GM12878 (cell line): ENCODE results near the gene MYO6. TPM values are rescaled to one million over a fixed set of nuclear protein-coding genes. Genes with fewer than 3 reads are reported as not detected.

Source experiments
- ATAC-seq: fragments of 200-7000 bp; cut with Tn5 transposase; 3 replicates; pipeline ENCODE4 v1.9.1; 2020; ENCODE audit warnings: mild to moderate bottlenecking, moderate library complexity
- BruUV-seq: library from RNA; stranded (reverse); fragments of 400-500 nt; replicated peaks from 2 replicates; lab custom pipeline; 2021; lab: Mats Ljungman, UMichigan
- CTCF ChIA-PET: fragments of 300-600 bp; sonication (Branson Sonifier 250); formaldehyde crosslinking; extraction: SDS; loops from one replicate; lab custom pipeline; 2021; ENCODE audit warnings: inconsistent platforms; lab: Yijun Ruan, JAX
- POLR2A ChIA-PET: fragments of 350-600 bp; formaldehyde crosslinking; extraction: SDS; loops from one replicate; lab custom pipeline; 2021; ENCODE audit warnings: inconsistent platforms; lab: Charles Lee
- RAD21 ChIA-PET: fragments of 300-600 bp; sonication (Branson Sonifier 250); formaldehyde crosslinking; loops from one replicate; lab custom pipeline; 2023; ENCODE audit warnings: antibody characterized with exemption; ENCODE audit not compliant: unreplicated experiment; lab: Charles Lee
- SMC1A ChIA-PET: fragments of 300-600 bp; sonication (Branson Sonifier 250); formaldehyde crosslinking; loops from one replicate; lab custom pipeline; 2023; ENCODE audit not compliant: unreplicated experiment, uncharacterized antibody; lab: Charles Lee
- DNase-seq: peaks from one replicate; pipeline ENCODE4 v3.0.0-alpha.2; 2011; ENCODE audit warnings: low read depth, low spot score
- FAIRE-seq: peaks from 3 replicates; lab custom pipeline; 2011; peaks lifted over from hg19 to GRCh38; lab: Jason Lieb, UNC
- H2AFZ ChIP-seq: 2 replicates; pipeline ENCODE4 v1.6.0; 2011; ENCODE audit warnings: low read depth, low read length, control low read depth; ENCODE audit not compliant: control insufficient read depth
- H3K27ac ChIP-seq: 2 replicates; pipeline ENCODE4 v1.5.1; 2011; ENCODE audit warnings: control low read depth; ENCODE audit not compliant: control insufficient read depth, insufficient read depth
- H3K27me3 ChIP-seq, 2 experiments: replicated peaks in 1 of 2; 2 replicates each; pipeline versions ENCODE4 v1.6.0 to v1.6.1; 2011; ENCODE audit warnings: low read length in 1 of 2; ENCODE audit not compliant: control insufficient read depth in 2 of 2, insufficient read depth in 2 of 2
- H3K36me3 ChIP-seq, 2 experiments: 2 replicates each; pipeline ENCODE4 v1.5.1; 2011; ENCODE audit warnings: low read length in 1 of 2; ENCODE audit not compliant: control insufficient read depth in 2 of 2, insufficient read depth in 2 of 2
- H3K4me1 ChIP-seq: 2 replicates; pipeline ENCODE4 v1.6.1; 2011; ENCODE audit warnings: mild to moderate bottlenecking, low read length, moderate library complexity, mixed read lengths; ENCODE audit not compliant: control insufficient read depth, insufficient read depth
- H3K4me2 ChIP-seq: 2 replicates; pipeline ENCODE4 v1.6.0; 2011; ENCODE audit warnings: control low read depth; ENCODE audit not compliant: control insufficient read depth, insufficient read depth
- H3K4me3 ChIP-seq: fragments of 200-600 bp; sonication (generic); 2 replicates; pipeline ENCODE4 v1.5.1; 2016
- H3K79me2 ChIP-seq: 2 replicates; pipeline ENCODE4 v1.6.0; 2011; ENCODE audit warnings: low read length; ENCODE audit not compliant: control insufficient read depth, insufficient read depth
- H3K9ac ChIP-seq: 2 replicates; pipeline ENCODE4 v1.8.0; 2011; ENCODE audit warnings: low read length, control low read depth, mixed read lengths; ENCODE audit not compliant: control insufficient read depth, insufficient read depth
- H3K9me3 ChIP-seq: replicated peaks from 3 replicates; pipeline ENCODE4 v1.5.1; 2011; ENCODE audit warnings: mild to moderate bottlenecking, low read length; ENCODE audit not compliant: control insufficient read depth, insufficient read depth
- H4K20me1 ChIP-seq: 2 replicates; pipeline ENCODE4 v1.6.0; 2011; ENCODE audit not compliant: control insufficient read depth, insufficient read depth
- BCL3 ChIP-seq: IDR thresholded peaks from 2 replicates; pipeline ENCODE4 v1.6.1; 2011; ENCODE audit warnings: borderline replicate concordance, low read depth, mild to moderate bottlenecking, moderate library complexity, low read length; ENCODE audit not compliant: insufficient read depth, poor library complexity, severe bottlenecking
- BHLHE40 ChIP-seq, 2 experiments: fragments of 450-650 bp in 1 of 2; IDR thresholded peaks; 2 replicates each; pipeline ENCODE4 v1.6.1; 2011 to 2017; ENCODE audit warnings: low read depth in 2 of 2, borderline replicate concordance in 1 of 2, improper control_type of control experiment in 1 of 2, low read length in 1 of 2, mild to moderate bottlenecking in 1 of 2
- HCFC1 ChIP-seq: fragments of 150-350 bp; IDR thresholded peaks from 2 replicates; pipeline ENCODE4 v1.6.1; 2014; ENCODE audit warnings: low read length
- HDAC6 ChIP-seq: fragments of 200-600 bp; sonication (generic); IDR thresholded peaks from one replicate; pipeline ENCODE4 v1.8.0; 2017; ENCODE audit warnings: antibody characterized with exemption; ENCODE audit not compliant: unreplicated experiment
- IKZF2 ChIP-seq, 2 experiments: fragments of 450-650 bp; IDR thresholded peaks; 2 replicates each; pipeline ENCODE4 v1.6.1; 2017; ENCODE audit warnings: mild to moderate bottlenecking in 2 of 2, moderate library complexity in 2 of 2
- KLF5 ChIP-seq: fragments of 450-650 bp; IDR thresholded peaks from 2 replicates; pipeline ENCODE4 v1.6.1; 2014; ENCODE audit warnings: mild to moderate bottlenecking; ENCODE audit not compliant: partially characterized antibody
- MAX ChIP-seq: IDR thresholded peaks from 2 replicates; pipeline ENCODE4 v1.6.1; 2012; ENCODE audit warnings: low read depth, low read length, improper control_type of control experiment
- MEF2B ChIP-seq: fragments of 450-650 bp; IDR thresholded peaks from 2 replicates; pipeline ENCODE4 v1.6.1; 2018; ENCODE audit warnings: mild to moderate bottlenecking, moderate library complexity; ENCODE audit not compliant: partially characterized antibody, poor library complexity, severe bottlenecking
- MTA2 ChIP-seq: fragments of 450-650 bp; IDR thresholded peaks from 2 replicates; pipeline ENCODE4 v1.6.1; 2016; ENCODE audit warnings: low read depth, mild to moderate bottlenecking, moderate library complexity
- NKRF ChIP-seq: fragments of 450-650 bp; conservative IDR thresholded peaks from 2 replicates; pipeline ENCODE4 v1.6.1; 2017; ENCODE audit warnings: mild to moderate bottlenecking, moderate library complexity
- POLR2A ChIP-seq: IDR thresholded peaks from 2 replicates; pipeline ENCODE4 v1.6.1; 2011; ENCODE audit warnings: low read depth, mild to moderate bottlenecking, low read length
- RFX5 ChIP-seq: IDR thresholded peaks from 2 replicates; pipeline ENCODE4 v1.6.1; 2011; ENCODE audit warnings: low read depth, low read length, improper control_type of control experiment
- SIX5 ChIP-seq: IDR thresholded peaks from 2 replicates; pipeline ENCODE4 v1.6.1; 2011; ENCODE audit warnings: mild to moderate bottlenecking, low read depth, low read length, moderate library complexity; ENCODE audit not compliant: severe bottlenecking
- SP1 ChIP-seq: IDR thresholded peaks from one replicate; pipeline ENCODE4 v1.6.1; 2011; ENCODE audit warnings: low read depth, low read length
- SREBF2 ChIP-seq: IDR thresholded peaks from 2 replicates; pipeline ENCODE4 v1.6.1; 2012; ENCODE audit warnings: mild to moderate bottlenecking, low read length
- YY1 ChIP-seq: IDR thresholded peaks from 2 replicates; pipeline ENCODE4 v1.6.1; 2011; ENCODE audit warnings: low read depth, mild to moderate bottlenecking, low read length
- ZNF207 ChIP-seq: fragments of 450-650 bp; IDR thresholded peaks from 2 replicates; pipeline ENCODE4 v1.6.1; 2014; ENCODE audit warnings: antibody characterized with exemption, mild to moderate bottlenecking, borderline replicate concordance
- ZNF384 ChIP-seq: IDR thresholded peaks from 2 replicates; pipeline ENCODE4 v1.6.1; 2012; ENCODE audit warnings: low read depth, mild to moderate bottlenecking, low read length, improper control_type of control experiment, borderline replicate concordance
- WGBS: methylation state at CpG from one replicate; pipeline ENCODE4 v1.1.6; 2016; ENCODE audit warnings: low lambda C conversion rate; ENCODE audit not compliant: insufficient replicate concordance, insufficient coverage; ENCODE audit errors: missing lambda C conversion rate; 5-methylcytosine and 5-hydroxymethylcytosine counted together
- in situ Hi-C: fragments of 300-500 bp; cut with MboI; formaldehyde crosslinking; loops from 9 replicates; pipeline ENCODE4 v1.14.3; 2018; ENCODE audit warnings: mixed read lengths
- intact Hi-C: fragments of 100-400 bp; cut with micrococcal nuclease; formaldehyde crosslinking; loops from one replicate; pipeline ENCODE4 v1.14.2; 2022; ENCODE audit not compliant: unreplicated experiment
- polyA plus RNA-seq, 11 experiments: library from polyadenylated mRNA; depleted of rRNA in 4 of 11; unstranded in 6 of 11; stranded (reverse) in 5 of 11; fragments of >200 nt; fragmentation: Nextera tagmentation in 4 of 11; fragmentation: Illumina TruSeq in 1 of 11; extraction: Ambion mirVana in 4 of 11; extraction: Trizol in 1 of 11; gene quantifications; 1 replicate in 1 of 11; 2 replicates in 10 of 11; pipeline versions ENCODE4 v1.2.1 to v1.2.3, GENCODE V29; 2011 to 2016; ENCODE audit warnings: inconsistent platforms in 2 of 11, missing spikeins in 2 of 11, low read depth in 1 of 11
- total RNA-seq, 4 experiments: library from RNA; depleted of rRNA in 3 of 4; stranded (reverse); fragments of >200 nt in 3 of 4; fragmentation: Illumina TruSeq in 1 of 4; extraction: Trizol in 1 of 4; gene quantifications; 2 replicates each; pipeline versions ENCODE4 v1.2.1 to v1.2.3, GENCODE V29; 2013 to 2021

MYO6 gene
- total and polyA plus RNA-seq, 10 of the 15 experiments (the other 5 are each of a cell fraction or from before 2014, with no cell fraction given): 7.9 to 30.4 (median 16.8) TPM

GRCh38 chr6:75870389-75870788 lies 121.3 kb downstream of the MYO6 start (continued):
- no peak for TF ChIP-seq YY1

GRCh38 chr6:75874224-75874623 lies 125.2 kb downstream of the MYO6 start:
- H3K27ac ChIP-seq: no peak overlapping the region
- ATAC-seq: no peak
- 97% methylated on average over 2 of the region's 2 CpGs for WGBS
- H3K36me3 ChIP-seq: peaks cover 0 to 2% of the 10 kb centered on the region in 2 experiments; a peak in 1 of 4 replicates
- no peaks in the 10 kb centered on the region for H3K4me1 ChIP-seq
- no TSS peak for BruUV-seq
- TF ChIP-seq SP1 (no peak), RFX5 (no peak), KLF5 (no peak), ZNF384 (no peak), BHLHE40 (IDR thresholded peaks at IDR 0.05; ENCODE audit: borderline replicate concordance in 1 of 2, low read depth in 2 of 2, low read length in 1 of 2) (no peak), NKRF (no peak), HCFC1 (no peak), MAX (no peak), HDAC6 (no peak), IKZF2 (IDR thresholded peaks at IDR 0.05) (no peak), ZNF207 (no peak), SIX5 (no peak), SREBF2 (no peak), MTA2 (no peak), POLR2A (no peak), BCL3 (no peak), MEF2B (no peak)
- H3K4me2 ChIP-seq: no peak overlapping the region
- DNase-seq: no peak
- H2AFZ ChIP-seq: no peak overlapping the region
- no peaks in the 10 kb centered on the region for H3K79me2 ChIP-seq
- no peaks in the 10 kb centered on the region for H3K9me3 ChIP-seq
- CTCF ChIA-PET: interaction anchor here (10.9 kb wide), 1 partner anchor 18 kb away, joined by 157 read pairs; no protein-coding TSS in a partner anchor
- H3K9ac ChIP-seq: no peak overlapping the region
- no peak for FAIRE-seq
- no peaks in the 10 kb centered on the region for H4K20me1 ChIP-seq
- RAD21 ChIA-PET: no interaction called here
- H3K4me3 ChIP-seq: no peak overlapping the region
- POLR2A ChIA-PET: interaction anchor here (0.6 kb wide), 1 partner anchor 20 kb away, joined by 4 read pairs; no protein-coding TSS in a partner anchor
- SMC1A ChIA-PET: interaction anchor here (0.9 to 3.0 kb wide), 3 partner anchors 12 to 123 kb away, joined by 3 to 13 read pairs (median 5); no protein-coding TSS in a partner anchor
- in situ Hi-C loops: no loop called here
- intact Hi-C loops: no loop called here
- H3K27me3 ChIP-seq: no peaks in the 10 kb centered on the region
